Panc1 (cell line): Measurements from ENCODE around the gene PLCB1.

ENCODE experiments used
- POLR2AphosphoS5 ChIP-seq: IDR thresholded peaks from 2 replicates; pipeline ENCODE4 v1.6.1; 2012; ENCODE audit warnings: mild to moderate bottlenecking, low read depth, low read length, moderate library complexity
- TCF7L2 ChIP-seq: IDR thresholded peaks from 2 replicates; pipeline ENCODE4 v1.6.1; 2011; ENCODE audit warnings: mild to moderate bottlenecking, low read depth, low read length, inconsistent platforms
- TF ChIP-seq, protein P1 (sequence below): fragments of 450-650 bp; IDR thresholded peaks from 2 replicates; pipeline ENCODE4 v1.5.1; 2017; ENCODE audit warnings: mild to moderate bottlenecking
- TF ChIP-seq, protein P2 (sequence below), 2 experiments: IDR thresholded peaks; 2 replicates each; pipeline ENCODE4 v1.6.1; 2011 to 2012; ENCODE audit warnings: low read depth in 2 of 2, control low read depth in 1 of 2, low read length in 1 of 2, mild to moderate bottlenecking in 1 of 2, moderate library complexity in 1 of 2; ENCODE audit not compliant: insufficient read depth in 1 of 2

DNA sequence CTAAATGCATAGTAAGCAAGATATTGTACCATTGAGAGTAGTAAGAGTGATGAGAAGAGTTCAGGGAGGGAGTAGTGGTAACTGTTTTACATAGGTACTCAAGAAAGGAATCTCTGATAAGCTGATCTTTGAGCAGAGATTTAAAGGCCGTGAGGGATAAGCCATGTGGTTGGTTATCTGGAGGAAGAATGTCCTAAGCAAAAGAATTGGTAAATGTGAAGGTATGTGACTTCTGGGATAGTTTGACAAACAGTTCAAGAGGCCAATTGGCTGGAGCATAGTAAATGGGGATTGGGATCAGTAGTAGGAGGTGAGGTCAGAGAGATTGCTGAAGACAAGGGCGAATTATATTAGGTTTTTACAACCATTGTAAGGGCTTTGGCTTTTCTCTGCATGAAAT, 40.1 kb downstream of the PLCB1 start:
- TF ChIP-seq, protein P1, sequence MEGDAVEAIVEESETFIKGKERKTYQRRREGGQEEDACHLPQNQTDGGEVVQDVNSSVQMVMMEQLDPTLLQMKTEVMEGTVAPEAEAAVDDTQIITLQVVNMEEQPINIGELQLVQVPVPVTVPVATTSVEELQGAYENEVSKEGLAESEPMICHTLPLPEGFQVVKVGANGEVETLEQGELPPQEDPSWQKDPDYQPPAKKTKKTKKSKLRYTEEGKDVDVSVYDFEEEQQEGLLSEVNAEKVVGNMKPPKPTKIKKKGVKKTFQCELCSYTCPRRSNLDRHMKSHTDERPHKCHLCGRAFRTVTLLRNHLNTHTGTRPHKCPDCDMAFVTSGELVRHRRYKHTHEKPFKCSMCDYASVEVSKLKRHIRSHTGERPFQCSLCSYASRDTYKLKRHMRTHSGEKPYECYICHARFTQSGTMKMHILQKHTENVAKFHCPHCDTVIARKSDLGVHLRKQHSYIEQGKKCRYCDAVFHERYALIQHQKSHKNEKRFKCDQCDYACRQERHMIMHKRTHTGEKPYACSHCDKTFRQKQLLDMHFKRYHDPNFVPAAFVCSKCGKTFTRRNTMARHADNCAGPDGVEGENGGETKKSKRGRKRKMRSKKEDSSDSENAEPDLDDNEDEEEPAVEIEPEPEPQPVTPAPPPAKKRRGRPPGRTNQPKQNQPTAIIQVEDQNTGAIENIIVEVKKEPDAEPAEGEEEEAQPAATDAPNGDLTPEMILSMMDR, result no peak
- TF ChIP-seq POLR2AphosphoS5 (no peak), TCF7L2 (no peak)
- TF ChIP-seq, protein P2, sequence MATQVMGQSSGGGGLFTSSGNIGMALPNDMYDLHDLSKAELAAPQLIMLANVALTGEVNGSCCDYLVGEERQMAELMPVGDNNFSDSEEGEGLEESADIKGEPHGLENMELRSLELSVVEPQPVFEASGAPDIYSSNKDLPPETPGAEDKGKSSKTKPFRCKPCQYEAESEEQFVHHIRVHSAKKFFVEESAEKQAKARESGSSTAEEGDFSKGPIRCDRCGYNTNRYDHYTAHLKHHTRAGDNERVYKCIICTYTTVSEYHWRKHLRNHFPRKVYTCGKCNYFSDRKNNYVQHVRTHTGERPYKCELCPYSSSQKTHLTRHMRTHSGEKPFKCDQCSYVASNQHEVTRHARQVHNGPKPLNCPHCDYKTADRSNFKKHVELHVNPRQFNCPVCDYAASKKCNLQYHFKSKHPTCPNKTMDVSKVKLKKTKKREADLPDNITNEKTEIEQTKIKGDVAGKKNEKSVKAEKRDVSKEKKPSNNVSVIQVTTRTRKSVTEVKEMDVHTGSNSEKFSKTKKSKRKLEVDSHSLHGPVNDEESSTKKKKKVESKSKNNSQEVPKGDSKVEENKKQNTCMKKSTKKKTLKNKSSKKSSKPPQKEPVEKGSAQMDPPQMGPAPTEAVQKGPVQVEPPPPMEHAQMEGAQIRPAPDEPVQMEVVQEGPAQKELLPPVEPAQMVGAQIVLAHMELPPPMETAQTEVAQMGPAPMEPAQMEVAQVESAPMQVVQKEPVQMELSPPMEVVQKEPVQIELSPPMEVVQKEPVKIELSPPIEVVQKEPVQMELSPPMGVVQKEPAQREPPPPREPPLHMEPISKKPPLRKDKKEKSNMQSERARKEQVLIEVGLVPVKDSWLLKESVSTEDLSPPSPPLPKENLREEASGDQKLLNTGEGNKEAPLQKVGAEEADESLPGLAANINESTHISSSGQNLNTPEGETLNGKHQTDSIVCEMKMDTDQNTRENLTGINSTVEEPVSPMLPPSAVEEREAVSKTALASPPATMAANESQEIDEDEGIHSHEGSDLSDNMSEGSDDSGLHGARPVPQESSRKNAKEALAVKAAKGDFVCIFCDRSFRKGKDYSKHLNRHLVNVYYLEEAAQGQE (IDR thresholded peaks at IDR 0.05; ENCODE audit: insufficient read depth in 1 of 2, low read depth in 2 of 2, low read length in 1 of 2), result no peak
